HG03066 (cell line): ENCODE results near the gene LAMTOR1.

Source experiments
- ATAC-seq: cut with Tn5 transposase; IDR thresholded peaks from one replicate; pipeline ENCODE4 v1.9.1; 2021; ENCODE audit warnings: low read depth; ENCODE audit not compliant: unreplicated experiment

Gene LAMTOR1

DNA sequence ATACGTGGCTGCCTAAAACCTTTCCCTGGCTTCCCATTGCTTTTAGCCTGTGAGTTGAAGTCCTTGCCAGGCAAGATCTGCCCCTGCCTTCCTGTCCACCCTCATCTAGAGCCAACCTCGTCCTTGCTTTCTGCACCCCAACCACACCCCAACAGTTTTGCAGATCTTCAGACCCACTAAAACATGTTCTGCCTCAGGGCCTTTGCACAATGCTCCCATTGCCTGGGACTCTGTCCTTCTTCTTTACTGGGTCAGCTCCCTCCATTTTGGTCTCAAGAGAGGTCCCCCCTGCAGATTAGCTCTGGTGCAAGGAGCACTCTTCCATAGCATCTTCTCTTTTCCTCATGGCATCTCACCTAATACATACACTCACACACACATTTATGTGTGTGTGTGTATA lies 17.8 kb upstream of the LAMTOR1 start:
- ATAC-seq, result no peak

DNA sequence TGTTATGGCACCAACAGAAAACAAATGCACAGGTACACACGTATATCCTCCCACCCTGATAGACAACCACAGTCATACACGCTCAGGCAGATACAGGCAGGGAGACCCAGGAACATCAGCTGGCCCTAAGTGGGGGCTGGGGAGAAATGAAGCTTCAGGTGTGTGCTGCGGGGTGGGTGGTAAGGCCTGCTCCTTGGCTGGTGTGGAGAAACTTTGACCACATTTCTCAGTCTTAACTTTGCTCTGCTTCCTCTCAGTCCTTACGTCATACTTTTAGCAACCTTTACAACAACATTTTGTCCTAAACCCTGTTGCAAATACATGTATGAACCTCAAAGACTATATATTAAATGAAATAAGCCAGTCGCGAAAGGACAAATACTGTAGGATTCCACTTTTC lies 16.1 kb upstream of the LAMTOR1 start:
- no peak for ATAC-seq

DNA sequence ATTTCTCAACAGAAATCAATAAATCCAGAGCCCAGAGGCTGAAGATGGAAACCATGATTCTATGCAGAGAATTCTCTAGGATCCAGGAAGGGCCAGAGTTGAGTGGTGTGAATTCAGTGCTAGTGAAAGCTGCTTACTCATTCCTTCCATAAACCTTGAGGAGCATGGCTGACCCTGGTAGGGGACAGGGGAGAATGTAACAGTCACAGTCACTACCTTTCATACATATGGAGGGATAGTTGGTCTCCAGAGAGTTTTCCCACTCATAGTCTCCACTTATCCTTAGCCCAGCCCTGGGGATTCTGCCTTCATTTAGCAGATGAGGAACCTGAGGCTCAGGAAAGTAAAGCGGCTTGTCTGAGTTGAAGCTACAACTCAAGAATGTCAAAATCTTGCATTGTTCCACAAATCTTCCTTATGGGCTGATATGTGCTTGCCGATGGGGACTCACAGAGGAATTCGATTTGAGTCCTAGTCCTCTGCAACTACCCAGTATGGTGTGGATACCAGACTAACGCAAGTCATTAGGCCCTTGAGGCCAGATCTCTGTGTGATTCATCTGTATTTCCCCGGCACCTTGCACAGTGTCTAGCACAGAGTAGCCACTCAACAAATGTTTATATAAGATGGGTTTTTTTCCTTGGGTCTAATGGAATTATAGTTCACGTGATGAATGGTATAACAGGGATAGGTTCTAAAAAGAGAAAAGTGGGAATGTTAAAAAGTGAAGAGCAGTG lies 13.1 kb upstream of the LAMTOR1 start:
- ATAC-seq, result no peak

DNA sequence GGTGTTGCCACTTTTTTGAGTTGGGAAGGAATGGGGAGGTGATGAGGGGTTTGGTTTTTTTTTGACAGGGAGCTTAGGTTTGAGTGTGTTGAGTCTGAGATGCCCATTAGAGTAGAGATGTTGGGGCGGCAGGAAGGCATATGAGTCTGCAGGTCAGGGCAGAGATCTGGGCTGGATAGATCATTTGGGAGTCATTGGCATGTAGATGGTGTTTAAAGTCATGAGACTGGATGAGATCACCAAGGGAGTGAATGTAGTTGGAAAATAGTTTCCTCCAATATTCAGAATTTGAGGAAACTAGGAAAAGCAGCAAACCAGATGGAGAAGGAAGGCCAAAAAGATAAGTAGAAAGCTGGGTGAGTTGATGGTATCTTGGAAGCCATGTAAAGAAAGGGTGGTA lies 11.5 kb upstream of the LAMTOR1 start:
- no peak for ATAC-seq

DNA sequence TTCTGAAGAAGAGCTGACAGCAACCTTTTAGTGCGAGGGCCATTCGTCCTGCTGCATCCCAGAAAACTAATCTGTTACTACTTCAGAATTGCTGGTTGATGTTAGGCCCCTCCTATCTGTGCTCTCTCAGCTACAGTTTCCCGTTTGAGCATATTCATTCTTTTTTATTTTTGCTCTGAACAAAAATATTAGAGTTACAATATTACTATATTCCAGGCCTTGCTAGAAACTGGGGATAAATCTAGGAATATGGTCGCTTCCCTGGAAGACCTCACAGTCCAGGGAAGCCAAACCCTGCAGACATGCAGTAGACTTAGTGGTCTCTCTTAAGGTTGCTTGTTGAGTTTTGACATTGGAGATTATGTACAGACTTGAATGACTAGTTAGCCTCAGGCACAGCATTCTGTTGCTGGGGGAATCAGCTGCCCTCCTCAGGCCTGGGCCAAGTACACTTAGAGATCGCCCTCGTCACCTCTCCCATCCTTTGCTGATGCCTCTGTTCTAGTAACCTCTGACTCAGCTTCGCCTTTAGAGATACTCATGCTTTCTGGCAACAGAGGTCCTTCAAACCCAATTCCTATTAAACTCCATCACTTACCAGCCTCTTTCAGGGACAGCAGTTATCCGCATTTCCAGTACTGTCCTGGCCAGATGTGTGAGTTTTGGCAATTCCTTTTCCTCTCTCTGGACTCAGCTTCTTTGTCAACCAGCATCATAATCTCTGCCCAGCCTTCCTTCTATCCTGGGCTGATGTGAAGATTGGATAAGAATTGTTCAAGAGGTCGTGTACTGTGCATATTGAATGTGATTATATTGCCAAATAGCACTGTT lies 10.1 kb upstream of the LAMTOR1 start:
- no peak for ATAC-seq

DNA sequence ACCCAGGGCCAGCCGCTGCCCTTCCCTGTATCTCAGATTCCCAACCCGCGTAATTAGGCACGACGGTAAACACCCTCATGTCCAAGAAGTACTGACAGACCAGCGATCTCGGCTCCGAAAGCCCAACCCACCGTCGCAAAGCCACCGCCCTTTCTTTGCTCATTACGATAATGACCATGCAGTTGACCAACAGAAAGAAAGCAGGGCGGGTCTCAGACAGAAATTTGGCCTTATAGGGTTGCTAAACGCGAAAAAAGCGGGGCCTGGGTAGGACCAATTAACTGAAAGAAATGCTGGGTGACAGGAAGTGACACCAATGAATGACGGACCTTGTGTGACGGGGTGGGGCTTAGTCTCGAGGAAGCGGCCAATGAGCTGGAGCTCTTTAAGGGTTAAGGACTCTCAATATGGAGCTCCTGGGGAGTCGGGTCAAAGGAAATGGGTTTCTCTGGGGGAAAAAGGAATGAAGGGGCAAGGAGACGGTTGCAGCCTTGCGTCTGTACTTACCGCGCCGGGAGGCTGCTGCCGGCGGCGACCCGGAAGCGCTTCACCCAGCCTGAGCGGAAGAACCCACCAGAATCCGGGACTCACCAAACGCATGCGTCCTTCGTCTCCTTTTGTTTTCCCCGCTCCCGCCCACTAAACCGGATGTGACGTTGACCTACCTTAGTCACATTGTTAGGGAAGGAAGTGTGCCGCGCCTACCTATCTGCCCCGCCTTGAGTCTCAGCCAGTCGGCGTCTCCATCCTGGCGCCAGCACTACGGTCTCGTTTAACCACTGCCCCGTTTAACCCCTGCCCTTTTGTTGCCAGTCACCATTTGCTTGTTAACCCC lies 9.3 kb upstream of the LAMTOR1 start, which contains the start of gene ANAPC15:
ANAPC15 (minus strand) TSS at position 553 of the 835 bp plus-strand sequence. CDS start 1,419 bp downstream, outside the sequence.
- ATAC-seq, result peak; percentile 92

- ATAC-seq, result peak; percentile 6
Measured at GRCh38 chr11:72111300-72112142, 8.4 kb upstream of the LAMTOR1 start.

DNA sequence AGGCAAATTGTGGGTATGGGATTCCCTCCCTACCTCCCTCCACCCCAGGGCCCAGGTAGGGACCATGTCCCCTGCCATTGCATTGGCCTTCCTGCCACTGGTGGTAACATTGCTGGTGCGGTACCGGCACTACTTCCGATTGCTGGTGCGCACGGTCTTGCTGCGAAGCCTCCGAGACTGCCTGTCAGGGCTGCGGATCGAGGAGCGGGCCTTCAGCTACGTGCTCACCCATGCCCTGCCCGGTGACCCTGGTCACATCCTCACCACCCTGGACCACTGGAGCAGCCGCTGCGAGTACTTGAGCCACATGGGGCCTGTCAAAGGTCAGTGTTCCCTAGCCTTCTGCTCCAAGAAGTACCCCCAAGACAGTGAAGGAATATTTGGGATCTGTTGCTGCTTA lies 2.8 kb upstream of the LAMTOR1 start, which contains the start of gene TOMT:
TOMT (plus strand) TSS at position 37 of the 400 bp plus-strand sequence; CDS start at position 65, 28 bp downstream.
- no peak for ATAC-seq

DNA sequence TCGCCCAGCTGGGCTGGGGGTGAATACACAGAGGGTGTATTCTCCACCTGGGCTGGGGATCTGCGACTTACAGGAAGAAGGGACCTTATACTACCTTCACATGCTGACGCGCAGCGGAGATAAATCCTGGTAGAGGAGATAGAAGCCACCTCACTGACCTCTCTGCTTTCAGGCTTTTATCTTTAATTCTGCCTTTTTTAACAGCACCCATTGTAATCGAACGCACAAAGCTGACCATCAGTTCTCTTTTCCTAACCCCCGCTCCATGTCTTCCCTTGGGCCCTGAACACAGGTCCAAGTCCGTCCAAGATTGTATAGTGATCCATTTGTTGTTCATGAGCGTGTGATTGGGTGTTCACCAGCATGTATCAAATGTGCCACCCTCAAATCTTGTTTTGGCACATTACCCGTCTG lies 664 bp upstream of the LAMTOR1 start:
- ATAC-seq, result no peak

- ATAC-seq, result no peak
Measured at GRCh38 chr11:72102631-72102945, 509 bp downstream of the LAMTOR1 start.

DNA sequence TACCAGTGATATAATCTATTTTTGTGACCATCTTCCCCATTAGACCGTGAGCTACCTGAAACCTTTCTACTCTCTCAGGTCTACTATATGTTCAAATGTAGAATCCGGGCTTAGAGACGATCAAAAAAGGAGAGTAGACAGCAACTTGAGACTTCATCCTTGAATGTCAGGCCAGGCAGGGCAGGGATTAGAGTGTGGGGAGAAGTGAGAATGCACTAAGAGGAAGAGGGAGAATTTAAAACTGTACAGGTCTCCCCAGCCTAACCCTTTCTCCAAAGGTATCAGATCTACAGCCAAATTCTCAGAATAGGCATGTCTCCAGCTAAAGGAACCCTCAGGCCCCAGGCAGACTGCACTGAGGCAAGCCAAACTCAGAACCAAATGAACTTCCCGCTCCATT lies 935 bp downstream of the LAMTOR1 start:
- ATAC-seq, result no peak

GRCh38 chr11:72100462-72100861 lies 2.6 kb downstream of the LAMTOR1 start:
- no peak for ATAC-seq

DNA sequence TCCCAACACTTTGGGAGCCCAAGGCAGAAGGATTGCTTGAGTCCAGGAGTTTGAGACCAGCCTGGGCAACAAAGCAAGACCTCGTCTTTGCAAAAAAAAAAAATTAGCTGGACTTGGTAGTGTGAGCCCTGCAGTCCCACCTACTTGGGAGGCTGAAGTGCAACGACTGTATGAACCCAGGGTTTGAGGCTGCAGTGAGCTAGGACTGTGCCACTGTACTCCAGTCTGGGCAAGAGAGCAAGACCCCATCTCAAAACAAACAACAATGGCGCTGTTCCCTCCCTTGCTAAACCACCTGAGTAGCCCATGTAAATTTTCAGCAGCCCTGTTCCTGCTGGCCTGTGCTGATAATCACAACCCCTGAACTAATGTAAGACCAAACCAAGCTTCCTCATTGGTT lies 3.1 kb downstream of the LAMTOR1 start:
- ATAC-seq, result no peak

DNA sequence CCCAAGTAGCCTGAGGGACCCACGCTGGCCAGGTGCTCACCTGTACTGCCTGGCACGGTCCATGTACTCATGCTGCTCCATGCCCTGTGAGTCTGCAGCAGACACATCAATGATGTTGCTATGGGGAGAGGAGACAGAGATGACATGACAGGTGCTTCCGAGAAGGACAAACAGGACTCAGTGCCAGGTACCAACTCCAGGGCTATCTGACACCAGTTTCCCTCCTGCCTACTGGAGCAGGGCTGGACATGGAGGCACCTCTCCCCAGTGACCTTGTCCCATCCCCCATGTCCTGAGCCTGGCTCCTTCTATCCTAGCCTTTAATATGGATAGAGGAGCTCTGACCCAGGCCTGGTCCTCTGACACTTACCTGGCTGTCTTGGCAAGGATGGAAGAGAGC lies 4.4 kb downstream of the LAMTOR1 start:
- no peak for ATAC-seq

- ATAC-seq, result no peak
Measured at GRCh38 chr11:72091292-72091691, 11.8 kb downstream of the LAMTOR1 start.

DNA sequence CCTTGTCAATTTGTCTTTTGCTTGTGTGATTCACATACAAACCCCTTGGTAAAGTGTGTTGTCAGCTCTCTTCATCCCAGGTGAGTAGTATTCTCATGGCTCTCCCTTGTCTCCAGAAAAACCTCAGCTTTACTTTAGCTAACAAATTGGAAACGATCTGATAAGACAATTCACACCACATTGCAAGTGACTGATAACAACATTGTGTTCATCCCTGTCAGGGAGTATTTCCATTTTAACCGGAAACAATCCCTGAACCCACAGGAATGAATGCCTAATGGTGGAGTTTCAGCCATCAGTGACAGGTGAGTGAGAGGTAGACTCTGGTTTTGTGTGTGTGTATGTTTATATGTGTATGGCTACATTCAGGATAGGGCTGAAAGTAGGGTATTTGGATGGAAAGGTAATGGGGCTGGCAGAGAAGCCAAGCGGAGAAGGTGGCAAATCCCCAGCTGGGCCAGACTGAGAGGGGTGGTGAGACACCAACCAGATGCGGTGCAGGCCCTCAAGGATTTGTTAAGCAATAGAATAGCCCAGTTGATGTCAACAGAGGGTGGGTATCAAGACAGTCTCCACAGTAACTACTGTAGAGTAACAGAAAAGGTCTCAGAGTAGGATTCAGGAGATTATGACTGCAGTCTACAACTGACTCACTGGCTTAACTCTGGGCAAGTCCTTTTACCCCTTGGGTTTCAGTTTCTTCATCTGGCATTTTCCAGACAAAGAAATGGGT lies 14.9 kb downstream of the LAMTOR1 start:
- ATAC-seq, result no peak

DNA sequence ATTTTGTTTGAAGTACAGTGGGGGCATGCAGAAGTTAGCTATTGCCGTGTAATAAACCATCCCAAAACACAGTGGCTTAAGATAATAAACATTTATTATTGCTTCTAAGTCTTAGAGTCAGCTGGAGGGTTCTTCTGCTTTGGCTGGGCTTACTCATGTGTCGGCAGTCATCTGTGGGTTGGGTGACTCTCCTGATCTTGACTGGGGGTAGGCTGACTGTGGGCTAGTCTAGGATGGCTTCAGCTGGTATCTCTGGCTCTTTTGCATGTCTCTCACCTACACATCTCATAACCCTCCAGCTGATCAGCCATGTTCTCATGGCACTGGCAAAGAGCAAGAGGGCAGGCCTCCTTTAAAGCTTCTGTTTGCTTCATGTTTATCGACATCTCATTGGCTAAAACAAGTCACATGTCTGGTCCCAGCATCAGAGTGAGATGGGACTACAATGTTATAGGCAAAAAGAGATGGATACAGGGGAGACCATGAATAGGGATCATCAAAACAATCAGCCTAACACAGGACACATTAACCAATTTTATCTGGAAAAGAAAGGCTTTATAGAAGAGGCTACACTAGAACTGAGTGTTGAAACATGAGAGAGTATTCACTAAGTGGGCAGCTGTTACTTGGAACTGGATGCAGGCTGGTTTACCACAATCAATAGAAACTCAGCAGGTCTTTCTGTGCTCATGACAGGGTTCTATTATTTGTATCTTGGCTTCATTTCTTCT lies 17.3 kb downstream of the LAMTOR1 start:
- ATAC-seq, result no peak

DNA sequence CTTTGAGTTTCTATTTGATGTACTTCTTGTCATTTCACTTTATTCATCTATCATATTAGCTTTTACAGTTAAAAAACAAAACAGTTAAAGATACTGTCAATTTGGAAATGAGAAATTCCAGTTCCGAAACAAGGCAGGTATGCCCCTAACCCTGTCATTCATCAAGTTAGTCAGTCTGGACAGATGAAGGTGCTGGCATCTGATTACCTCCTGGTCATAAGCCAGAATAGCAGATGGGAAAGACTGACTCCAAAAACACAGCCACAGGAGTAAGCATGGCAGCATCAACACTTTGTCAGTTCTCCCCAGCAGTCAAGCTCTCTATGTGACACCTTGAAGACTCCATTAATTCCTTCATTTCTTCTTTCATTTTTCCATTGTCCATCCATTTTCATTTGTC lies 18.1 kb downstream of the LAMTOR1 start:
- ATAC-seq, result no peak

- no peak for ATAC-seq
Measured at GRCh38 chr11:72084076-72084475, 19.0 kb downstream of the LAMTOR1 start.
